Measurements from ENCODE around the gene PTPRN2. TPM values are rescaled to one million over a fixed set of nuclear protein-coding genes. Genes with fewer than 3 reads are reported as not detected.

Gene PTPRN2
- polyA plus RNA-seq, 1 of the 3 experiments (the other 2 are of a cell fraction), result 4.0 TPM

DNA sequence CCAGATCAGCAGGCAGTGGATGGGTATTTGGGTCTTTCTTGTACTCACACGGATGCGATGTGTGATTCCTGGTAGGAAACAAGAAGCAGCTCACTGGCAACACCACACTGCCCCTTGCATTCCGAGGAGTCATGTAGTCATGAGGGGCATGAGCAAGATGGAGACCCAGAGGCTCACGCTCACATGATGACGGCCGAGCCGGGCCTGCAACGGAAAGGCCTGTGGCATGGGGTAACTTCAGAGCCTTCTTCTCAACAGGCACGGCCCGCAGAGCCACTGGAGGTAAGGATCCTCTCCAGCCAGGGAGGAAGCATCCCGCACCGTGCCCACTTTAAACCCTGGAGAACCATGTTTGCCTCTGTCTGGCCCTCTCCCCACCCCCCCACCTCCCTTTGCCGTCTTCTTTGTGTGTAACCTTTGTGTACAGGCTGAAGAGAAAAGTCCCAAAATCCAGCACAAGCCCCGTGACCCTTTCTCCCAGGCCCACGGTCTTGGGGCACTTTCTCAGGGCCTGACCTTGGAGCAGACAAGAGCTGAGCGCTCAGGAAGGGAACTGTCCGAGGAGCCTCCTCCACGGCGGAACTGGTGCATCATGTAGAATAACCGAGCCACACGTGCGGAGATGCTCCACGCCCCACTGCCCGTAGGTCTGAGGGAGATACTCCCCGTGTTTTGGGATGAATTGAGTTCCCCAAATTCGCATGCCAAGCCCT, 734.4 kb downstream of the PTPRN2 start:
- no peaks in the 10 kb centered on the region for H3K27me3 ChIP-seq (ENCODE audit: insufficient read depth)
- no peak overlapping the region for H2AFZ ChIP-seq (ENCODE audit: low read depth)
- no peaks in the 10 kb centered on the region for H3F3A ChIP-seq (replicated peaks; ENCODE audit: insufficient read depth)
- POLR2A ChIA-PET, result no interaction called here
- 63% methylated on average over 24 of the region's 26 CpGs for WGBS (ENCODE audit: low lambda C conversion rate)
- H3K4me3 ChIP-seq (ENCODE audit: low read depth in 2 of 2, low read length in 1 of 2), result no peak overlapping the region
- no peak for TF ChIP-seq JUND (IDR thresholded peaks at IDR 0.05)
- peaks cover 14% of the 10 kb centered on the region; the same call in 1 of the 2 replicates for H3K9me3 ChIP-seq
- H3K9me2 ChIP-seq, result no peaks in the 10 kb centered on the region
- DNase-seq, result no peak
- no peaks in the 10 kb centered on the region; a peak in 1 of 4 replicates for H3K4me1 ChIP-seq (ENCODE audit: control insufficient read depth in 1 of 2, insufficient read depth in 2 of 2, low read depth in 1 of 2, low read length in 1 of 2)
- H4K20me1 ChIP-seq (ENCODE audit: insufficient read depth), result no peaks in the 10 kb centered on the region
- H3K36me3 ChIP-seq (replicated peaks in 1 of 2; ENCODE audit: control insufficient read depth in 1 of 2, insufficient read depth in 2 of 2, low read length in 1 of 2), result no peaks in the 10 kb centered on the region
- H3K79me2 ChIP-seq (ENCODE audit: insufficient read depth), result no peaks in the 10 kb centered on the region
- no peak overlapping the region for H3K9ac ChIP-seq
- H3K4me2 ChIP-seq, result no peak overlapping the region
- no peak overlapping the region for H3K27ac ChIP-seq (ENCODE audit: low read depth in 2 of 2, low read length in 1 of 2)
- CTCF ChIA-PET, result no interaction called here

DNA sequence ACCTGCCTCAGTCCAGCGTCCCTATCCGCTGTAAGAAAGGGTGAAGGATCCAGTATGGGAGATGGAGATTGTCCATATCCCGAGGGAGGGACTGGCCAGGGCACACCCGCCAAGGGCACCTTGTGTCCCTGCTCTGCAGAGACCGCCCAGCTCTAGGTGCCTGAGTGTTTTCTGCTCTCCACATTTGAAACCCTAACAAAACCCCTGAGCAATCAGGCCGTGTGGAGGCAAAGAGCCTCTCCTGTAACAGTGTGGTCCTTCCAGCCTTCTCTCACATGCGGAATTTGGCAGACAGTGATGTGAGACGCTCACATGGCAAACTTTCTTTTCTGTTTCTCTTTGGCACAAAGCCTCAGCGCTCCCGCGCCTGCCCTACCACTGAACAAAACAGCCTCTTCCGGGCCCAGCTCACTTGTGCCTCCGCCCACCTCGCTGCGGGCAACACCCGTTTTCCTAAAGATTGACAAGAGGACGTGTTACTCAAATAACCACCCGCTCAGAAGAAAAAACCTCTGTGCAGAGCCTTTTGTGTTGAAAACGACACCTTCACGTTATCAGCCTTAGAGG, 736.0 kb downstream of the PTPRN2 start:
- Histone ChIP-seq H3K9me2 (no peaks in the 10 kb centered on the region), H3K9me3 (peaks cover 14% of the 10 kb centered on the region; the same call in 1 of the 2 replicates), H2AFZ (ENCODE audit: low read depth) (no peak overlapping the region), H3K4me3 (ENCODE audit: low read depth in 2 of 2, low read length in 1 of 2) (no peak overlapping the region), H4K20me1 (ENCODE audit: insufficient read depth) (no peaks in the 10 kb centered on the region), H3K27ac (ENCODE audit: low read depth in 2 of 2, low read length in 1 of 2) (no peak overlapping the region), H3K4me1 (ENCODE audit: control insufficient read depth in 1 of 2, insufficient read depth in 2 of 2, low read depth in 1 of 2, low read length in 1 of 2) (no peaks in the 10 kb centered on the region; a peak in 1 of 4 replicates), H3F3A (replicated peaks; ENCODE audit: insufficient read depth) (no peaks in the 10 kb centered on the region), H3K36me3 (replicated peaks in 1 of 2; ENCODE audit: control insufficient read depth in 1 of 2, insufficient read depth in 2 of 2, low read length in 1 of 2) (no peaks in the 10 kb centered on the region), H3K4me2 (no peak overlapping the region), H3K79me2 (ENCODE audit: insufficient read depth) (no peaks in the 10 kb centered on the region), H3K27me3 (ENCODE audit: insufficient read depth) (no peaks in the 10 kb centered on the region), H3K9ac (no peak overlapping the region)
- TF ChIP-seq GABPA (IDR thresholded peaks at IDR 0.05; ENCODE audit: low read depth) (no peak), EP300 (IDR thresholded peaks at IDR 0.05; ENCODE audit: borderline replicate concordance in 1 of 2, low read depth in 1 of 2, low read length in 1 of 2) (no peak), FOXJ3 (CRISPR knock-in tag; IDR thresholded peaks at IDR 0.05) (no peak), NRF1 (IDR thresholded peaks at IDR 0.05; ENCODE audit: low read depth, low read length) (no peak), MXI1 (IDR thresholded peaks at IDR 0.05; ENCODE audit: low read depth, low read length) (no peak), NFIC (IDR thresholded peaks at IDR 0.05; ENCODE audit: borderline replicate concordance) (no peak), TEAD4 (IDR thresholded peaks at IDR 0.05; ENCODE audit: borderline replicate concordance, insufficient read depth) (no peak), TCF12 (IDR thresholded peaks at IDR 0.05) (no peak), EZH2phosphoT487 (IDR thresholded peaks at IDR 0.05; ENCODE audit: borderline replicate concordance, low read depth) (no peak), POLR2AphosphoS5 (IDR thresholded peaks at IDR 0.05; ENCODE audit: low read depth, low read length) (no peak), YY1 (IDR thresholded peaks at IDR 0.05; ENCODE audit: low read depth) (no peak), SMC3 (IDR thresholded peaks at IDR 0.05; ENCODE audit: low read depth, low read length) (no peak)
- TF ChIP-seq, protein P1, sequence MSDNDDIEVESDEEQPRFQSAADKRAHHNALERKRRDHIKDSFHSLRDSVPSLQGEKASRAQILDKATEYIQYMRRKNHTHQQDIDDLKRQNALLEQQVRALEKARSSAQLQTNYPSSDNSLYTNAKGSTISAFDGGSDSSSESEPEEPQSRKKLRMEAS (IDR thresholded peaks at IDR 0.05; ENCODE audit: low read depth), result no peak
- TF ChIP-seq, protein P2, sequence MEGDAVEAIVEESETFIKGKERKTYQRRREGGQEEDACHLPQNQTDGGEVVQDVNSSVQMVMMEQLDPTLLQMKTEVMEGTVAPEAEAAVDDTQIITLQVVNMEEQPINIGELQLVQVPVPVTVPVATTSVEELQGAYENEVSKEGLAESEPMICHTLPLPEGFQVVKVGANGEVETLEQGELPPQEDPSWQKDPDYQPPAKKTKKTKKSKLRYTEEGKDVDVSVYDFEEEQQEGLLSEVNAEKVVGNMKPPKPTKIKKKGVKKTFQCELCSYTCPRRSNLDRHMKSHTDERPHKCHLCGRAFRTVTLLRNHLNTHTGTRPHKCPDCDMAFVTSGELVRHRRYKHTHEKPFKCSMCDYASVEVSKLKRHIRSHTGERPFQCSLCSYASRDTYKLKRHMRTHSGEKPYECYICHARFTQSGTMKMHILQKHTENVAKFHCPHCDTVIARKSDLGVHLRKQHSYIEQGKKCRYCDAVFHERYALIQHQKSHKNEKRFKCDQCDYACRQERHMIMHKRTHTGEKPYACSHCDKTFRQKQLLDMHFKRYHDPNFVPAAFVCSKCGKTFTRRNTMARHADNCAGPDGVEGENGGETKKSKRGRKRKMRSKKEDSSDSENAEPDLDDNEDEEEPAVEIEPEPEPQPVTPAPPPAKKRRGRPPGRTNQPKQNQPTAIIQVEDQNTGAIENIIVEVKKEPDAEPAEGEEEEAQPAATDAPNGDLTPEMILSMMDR (IDR thresholded peaks at IDR 0.05), result no peak
- TF ChIP-seq, protein P3, sequence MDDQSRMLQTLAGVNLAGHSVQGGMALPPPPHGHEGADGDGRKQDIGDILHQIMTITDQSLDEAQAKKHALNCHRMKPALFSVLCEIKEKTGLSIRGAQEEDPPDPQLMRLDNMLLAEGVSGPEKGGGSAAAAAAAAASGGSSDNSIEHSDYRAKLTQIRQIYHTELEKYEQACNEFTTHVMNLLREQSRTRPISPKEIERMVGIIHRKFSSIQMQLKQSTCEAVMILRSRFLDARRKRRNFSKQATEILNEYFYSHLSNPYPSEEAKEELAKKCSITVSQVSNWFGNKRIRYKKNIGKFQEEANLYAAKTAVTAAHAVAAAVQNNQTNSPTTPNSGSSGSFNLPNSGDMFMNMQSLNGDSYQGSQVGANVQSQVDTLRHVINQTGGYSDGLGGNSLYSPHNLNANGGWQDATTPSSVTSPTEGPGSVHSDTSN (IDR thresholded peaks at IDR 0.05), result no peak
- ChIA-PET POLR2A (no interaction called here), CTCF (no interaction called here)
- no peak for DNase-seq
- WGBS (ENCODE audit: low lambda C conversion rate), result 50% methylated on average over 20 of the region's 20 CpGs
